Measurements from ENCODE around the gene HERPUD2. TPM values are rescaled to one million over a fixed set of nuclear protein-coding genes. Genes with fewer than 3 reads are reported as not detected.
A peak's percentile ranks its signal among the peaks of the same experiment; 100 is the strongest.

HERPUD2 gene
- total and polyA plus RNA-seq, 2 of the 8 experiments (the other 6 are each of a cell fraction or from before 2014, with no cell fraction given), result 18.3 to 27.3 TPM

GRCh38 chr7:35624299-35625186, 70.4 kb downstream of the HERPUD2 start:
- ChIA-PET POLR2A (ENCODE audit: partially characterized antibody) (no interaction called here), CTCF (ENCODE audit: partially characterized antibody) (interaction anchor here (0.7 to 3.0 kb wide), 63 partner anchors 10 to 961 kb away, joined by 3 to 46 read pairs (median 4); partner anchors contain the start of gene HERPUD2)
- Histone ChIP-seq H3K23ac (ENCODE audit: insufficient read length) (no peak overlapping the region), H4K5ac (ENCODE audit: insufficient read length, low read depth, low read length) (no peak overlapping the region), H3K79me1 (ENCODE audit: low read depth, low read length) (no peaks in the 10 kb centered on the region), H3K18ac (ENCODE audit: extremely low read depth, low read length) (no peak overlapping the region), H3K4me3 (ENCODE audit: extremely low read depth in 1 of 4, insufficient read depth in 2 of 4, low read depth in 3 of 4, low read length in 4 of 4) (no peak overlapping the region), H4K8ac (ENCODE audit: extremely low read depth, insufficient read depth, low read length) (peak overlapping the region; percentile 43), H2BK12ac (ENCODE audit: low read depth, low read length) (0 out of 2 replicates have a peak overlapping the region, but pooled peaks have one; percentile 27), H2AK5ac (ENCODE audit: low read depth, low read length) (no peak overlapping the region), H3K4me2 (ENCODE audit: insufficient read depth in 1 of 2, low read depth in 2 of 2, low read length in 2 of 2) (no peak overlapping the region; a peak in 2 of 4 replicates), H2BK20ac (ENCODE audit: low read length) (no peak overlapping the region), H2BK15ac (ENCODE audit: low read length) (no peak overlapping the region), H3K4ac (replicated peaks; ENCODE audit: insufficient read length, low read depth, low read length) (no peak overlapping the region), H3K23me2 (ENCODE audit: low read depth, low read length) (no peaks in the 10 kb centered on the region; the same call in 1 of the 2 replicates), H3K9me3 (ENCODE audit: insufficient read depth in 2 of 2, low read depth in 1 of 2, low read length in 1 of 2) (no peaks in the 10 kb centered on the region), H3K27me3 (replicated peaks in 1 of 4; ENCODE audit: control insufficient read depth in 3 of 4, extremely low read depth in 1 of 4, insufficient read depth in 3 of 4, low read length in 3 of 4) (no peaks in the 10 kb centered on the region), H4K20me1 (replicated peaks in 1 of 2; ENCODE audit: control insufficient read depth in 1 of 2, insufficient read depth in 2 of 2, low read length in 2 of 2) (no peaks in the 10 kb centered on the region), H3K9ac (replicated peaks in 1 of 4; ENCODE audit: extremely low read depth in 1 of 4, low read depth in 3 of 4, low read length in 3 of 4) (no peak overlapping the region), H3K79me2 (ENCODE audit: control insufficient read depth in 1 of 2, insufficient read depth in 2 of 2, low read length in 2 of 2) (no peaks in the 10 kb centered on the region), H3K36me3 (ENCODE audit: control insufficient read depth in 2 of 4, insufficient read depth in 4 of 4, low read length in 3 of 4) (no peaks in the 10 kb centered on the region), H2BK120ac (replicated peaks; ENCODE audit: low read depth, low read length) (no peak overlapping the region), H4K91ac (replicated peaks; ENCODE audit: insufficient read length, low read length) (no peak overlapping the region), H2AFZ (ENCODE audit: low read length) (no peak overlapping the region), H3K27ac (ENCODE audit: low read depth, low read length) (no peak overlapping the region), H3K14ac (ENCODE audit: insufficient read length) (no peak overlapping the region), H3K4me1 (replicated peaks in 1 of 4; ENCODE audit: control insufficient read depth in 3 of 4, insufficient read depth in 4 of 4, low read length in 3 of 4) (peaks cover 0 to 2% (median 0%) of the 10 kb centered on the region in 4 experiments; a peak in 3 of 7 replicates), H2BK5ac (ENCODE audit: low read depth, low read length) (no peak overlapping the region), H3K56ac (replicated peaks; ENCODE audit: insufficient read length, low read depth, low read length) (no peak overlapping the region)
- WGBS, 2 experiments (ENCODE audit: extremely low coverage in 1 of 2, insufficient coverage in 1 of 2, insufficient read length in 1 of 2, insufficient replicate concordance in 2 of 2, low coverage in 1 of 2, low lambda C conversion rate in 2 of 2, missing lambda C conversion rate in 1 of 2), result 57% methylated on average over 16 of the region's 16 CpGs; no CpG with 5 or more reads in 1 of the 2 experiments
- peak; percentile 29 to 64 for DNase-seq (ENCODE audit: low read depth in 1 of 2, low spot score in 2 of 2)
- FAIRE-seq, result peak; percentile 98
- no peak for TF ChIP-seq EGR1 (IDR thresholded peaks at IDR 0.05; ENCODE audit: borderline replicate concordance, low read depth, low read length)

All from H1 (cell line).